Prostate gland (tissue), 2 donors: ENCODE measurements around the gene SPTAN1. TPM values are rescaled to one million over a fixed set of nuclear protein-coding genes. Genes with fewer than 3 reads are reported as not detected.
"Not testable (repeated sequence)": the region's sequence is repeated elsewhere in the genome, so short reads cannot be mapped to it uniquely, and the experiment has no call there.

ENCODE experiments used
- DNase-seq: peaks from one replicate; pipeline ENCODE4 v3.0.0-alpha.2; 2019; ENCODE audit warnings: low spot score
- H3K27ac ChIP-seq, 2 donors: fragments of 200-600 bp; sonication (generic); 2 replicates each; pipeline ENCODE4 v1.5.1; 2017 to 2019
- H3K27me3 ChIP-seq: fragments of 200-600 bp; sonication (generic); replicated peaks from 2 replicates; pipeline ENCODE4 v1.5.1; 2019; ENCODE audit not compliant: insufficient read depth
- H3K36me3 ChIP-seq, 2 donors: fragments of 200-600 bp; sonication (generic); 1 replicate in 1 of 2; 2 replicates in 1 of 2; pipeline versions ENCODE4 v1.5.1 to v1.8.1; 2017 to 2019
- H3K4me1 ChIP-seq: fragments of 200-600 bp; sonication (generic); replicated peaks from 2 replicates; pipeline ENCODE4 v1.5.1; 2019
- H3K4me3 ChIP-seq, 2 donors: fragments of 200-600 bp; sonication (generic); 2 replicates each; pipeline ENCODE4 v1.5.1; 2017 to 2019
- H3K9me3 ChIP-seq: fragments of 200-600 bp; sonication (generic); 2 replicates; pipeline ENCODE4 v1.5.1; 2017
- CTCF ChIP-seq, 4 experiments: fragments of 200-600 bp in 2 of 4; fragments of 450-650 bp in 2 of 4; sonication (generic) in 2 of 4; IDR thresholded peaks; 1 replicate in 3 of 4; 2 replicates in 1 of 4; pipeline ENCODE4 v1.5.1; 2016 to 2019; ENCODE audit warnings: antibody characterized with exemption in 4 of 4, mild to moderate bottlenecking in 2 of 4, moderate library complexity in 2 of 4
- POLR2A ChIP-seq: fragments of 450-650 bp; IDR thresholded peaks from one replicate; pipeline ENCODE4 v1.6.1; 2016; ENCODE audit warnings: antibody characterized with exemption, mild to moderate bottlenecking
- POLR2AphosphoS5 ChIP-seq: sonication (generic); formaldehyde crosslinking; IDR thresholded peaks from one replicate; pipeline ENCODE4 v1.6.1; 2017; ENCODE audit warnings: antibody characterized with exemption
- WGBS: methylation state at CpG from one replicate; pipeline ENCODE4 v1.1.5; 2018; 5-methylcytosine and 5-hydroxymethylcytosine counted together
- intact Hi-C: fragments of 100-400 bp; cut with DNase I; formaldehyde crosslinking; loops from one replicate; pipeline ENCODE4 v1.14.2; 2022
- total RNA-seq, 2 donors: library from RNA; depleted of rRNA; stranded (reverse); fragments of >200 nt; gene quantifications; one replicate each; pipeline ENCODE4 v1.1.0, GENCODE V29; 2016

SPTAN1 gene
- total RNA-seq, 2 donors from 2014 or later, result 130 to 472 TPM

GRCh38 chr9:128643519-128644300 is 91.3 kb downstream of the SPTAN1 start:
- H3K36me3 ChIP-seq, result peaks cover 0 to 3% of the 10 kb centered on the region in 2 donors
- H3K27ac ChIP-seq, result no peak overlapping the region
- intact Hi-C loops, result no loop called here
- no peaks in the 10 kb centered on the region for H3K4me1 ChIP-seq
- 69% methylated on average over 12 of the region's 12 CpGs for WGBS
- no peak for DNase-seq
- H3K27me3 ChIP-seq, result no peaks in the 10 kb centered on the region
- no peaks in the 10 kb centered on the region for H3K9me3 ChIP-seq
- H3K4me3 ChIP-seq, result no peak overlapping the region
- TF ChIP-seq POLR2AphosphoS5 (no peak), CTCF (IDR thresholded peaks at IDR 0.05) (no peak), POLR2A (no peak)

DNA sequence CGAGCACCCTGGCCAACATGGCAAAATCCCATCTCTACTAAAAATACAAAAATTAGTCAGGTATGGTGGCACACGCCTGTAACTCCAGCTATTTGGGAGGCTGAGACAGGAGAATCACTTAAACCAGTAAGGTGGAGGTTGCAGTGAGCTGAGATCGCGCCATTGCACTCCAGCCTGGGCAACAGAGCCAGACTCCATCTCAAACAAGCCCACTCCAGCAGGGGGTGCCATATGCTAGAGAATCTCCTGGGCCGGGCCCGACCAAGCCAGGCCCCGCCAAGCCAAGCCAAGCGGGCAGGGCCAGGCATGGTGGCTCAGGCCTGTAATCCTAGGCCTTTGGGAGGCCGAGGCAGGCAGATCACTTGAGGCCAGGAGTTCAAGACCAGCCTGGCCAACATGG is 95.8 kb downstream of the SPTAN1 start:
- H3K27ac ChIP-seq, DNase-seq, intact Hi-C loops: not testable (repeated sequence)

DNA sequence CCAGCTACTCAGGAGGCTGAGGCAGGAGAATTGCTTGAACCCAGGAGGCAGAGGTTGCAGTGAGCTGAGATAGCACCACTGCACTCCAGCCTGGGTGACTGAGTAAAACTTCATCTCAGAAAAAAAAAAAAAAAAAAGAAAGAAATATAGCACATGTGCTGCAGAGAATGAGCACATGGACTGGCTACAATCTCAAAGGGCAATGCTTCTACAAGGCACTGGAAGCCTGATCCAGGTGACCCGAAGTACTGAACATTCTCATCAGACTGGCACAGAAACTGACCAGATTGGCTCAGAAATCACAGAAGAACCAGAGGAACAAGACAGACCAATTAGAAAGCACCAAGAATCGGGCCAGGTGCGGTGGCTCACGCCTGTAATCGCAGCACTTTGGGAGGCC is 99.4 kb downstream of the SPTAN1 start:
- H3K36me3 ChIP-seq, result no peaks in the 10 kb centered on the region
- no peaks in the 10 kb centered on the region for H3K27me3 ChIP-seq
- no peaks in the 10 kb centered on the region for H3K4me1 ChIP-seq
- 96% methylated on average over 5 of the region's 5 CpGs for WGBS
- DNase-seq, result no peak
- H3K27ac ChIP-seq, result no peak overlapping the region
- TF ChIP-seq POLR2AphosphoS5 (no peak), POLR2A (no peak), CTCF (IDR thresholded peaks at IDR 0.05) (no peak)
- no peak overlapping the region for H3K4me3 ChIP-seq
- intact Hi-C loops, result no loop called here
- no peaks in the 10 kb centered on the region for H3K9me3 ChIP-seq

More for the DNA sequence above, 95.8 kb downstream of the SPTAN1 start:
- not testable (repeated sequence) for H3K9me3 ChIP-seq, H3K4me1 ChIP-seq, H3K36me3 ChIP-seq, H3K4me3 ChIP-seq, H3K27me3 ChIP-seq
- WGBS, result 91% methylated on average over 9 of the region's 9 CpGs
- TF ChIP-seq CTCF (IDR thresholded peaks at IDR 0.05), result peak in 2 of 4 experiments; percentile 22 to 23

- WGBS, result 97% methylated on average over 8 of the region's 8 CpGs
- H3K4me3 ChIP-seq, result no peak overlapping the region
- H3K27me3 ChIP-seq, result no peaks in the 10 kb centered on the region
- no peaks in the 10 kb centered on the region for H3K4me1 ChIP-seq
- H3K27ac ChIP-seq, result no peak overlapping the region
- no peak for DNase-seq
- intact Hi-C loops, result no loop called here
- TF ChIP-seq POLR2AphosphoS5 (no peak), CTCF (IDR thresholded peaks at IDR 0.05) (no peak), POLR2A (no peak)
- no peaks in the 10 kb centered on the region for H3K9me3 ChIP-seq
- H3K36me3 ChIP-seq, result no peaks in the 10 kb centered on the region
Observed at GRCh38 chr9:128653908-128654307, 101.5 kb downstream of the SPTAN1 start.

GRCh38 chr9:128654481-128654880 is 102.1 kb downstream of the SPTAN1 start:
- Histone ChIP-seq H3K27me3 (no peaks in the 10 kb centered on the region), H3K36me3 (no peaks in the 10 kb centered on the region), H3K4me3 (no peak overlapping the region), H3K4me1 (no peaks in the 10 kb centered on the region), H3K27ac (no peak overlapping the region), H3K9me3 (no peaks in the 10 kb centered on the region)
- WGBS, result 100% methylated on average over 1 of the region's 1 CpG
- no peak for DNase-seq
- no peak for TF ChIP-seq CTCF (IDR thresholded peaks at IDR 0.05)
- no peak for TF ChIP-seq POLR2A
- TF ChIP-seq POLR2AphosphoS5, result no peak
- intact Hi-C loops, result no loop called here
